SK-N-SH treated with all-trans-retinoic acid at 6 μM for 48 hours (cell line): ENCODE measurements around the gene FMO4.

Experiments
- ATAC-seq: fragments of 200-7000 bp; cut with Tn5 transposase; 3 replicates; pipeline ENCODE4 v1.9.1; 2020; ENCODE audit warnings: mild to moderate bottlenecking, moderate library complexity
- BACH2 ChIP-seq: fragments of 250-450 bp; sonication (Bioruptor Pico); IDR thresholded peaks from 2 replicates; pipeline ENCODE4 v1.9.0; 2021; ENCODE audit warnings: mild to moderate bottlenecking, borderline replicate concordance
- CSDC2 ChIP-seq: fragments of 250-450 bp; sonication (Bioruptor Pico); IDR thresholded peaks from 2 replicates; pipeline ENCODE4 v1.5.0; 2020; ENCODE audit warnings: mild to moderate bottlenecking, moderate library complexity
- ESRRG ChIP-seq: fragments of 250-450 bp; sonication (Bioruptor Pico); IDR thresholded peaks from 2 replicates; pipeline ENCODE4 v1.6.1; 2021; ENCODE audit warnings: mild to moderate bottlenecking
- GLIS3 ChIP-seq: fragments of 250-450 bp; sonication (Bioruptor Pico); IDR thresholded peaks from 2 replicates; pipeline ENCODE4 v1.5.0; 2020; ENCODE audit warnings: mild to moderate bottlenecking, moderate library complexity
- ISL1 ChIP-seq: fragments of 250-450 bp; sonication (Bioruptor Pico); IDR thresholded peaks from 2 replicates; pipeline ENCODE4 v2.1.2; 2022; ENCODE audit warnings: mild to moderate bottlenecking, moderate library complexity
- OSR1 ChIP-seq: fragments of 250-450 bp; sonication (Bioruptor Pico); IDR thresholded peaks from 2 replicates; pipeline ENCODE4 v1.8.0; 2022; ENCODE audit warnings: moderate library complexity, mild to moderate bottlenecking, inconsistent platforms
- RARB ChIP-seq: fragments of 250-450 bp; sonication (Bioruptor Pico); IDR thresholded peaks from 2 replicates; pipeline ENCODE4 v1.8.0; 2021; ENCODE audit warnings: mild to moderate bottlenecking, moderate library complexity
- SNAI2 ChIP-seq: fragments of 250-450 bp; sonication (Bioruptor Pico); IDR thresholded peaks from 2 replicates; pipeline ENCODE4 v1.5.0; 2020; ENCODE audit warnings: mild to moderate bottlenecking, moderate library complexity
- TCF4 ChIP-seq: fragments of 250-450 bp; sonication (Bioruptor Pico); IDR thresholded peaks from 2 replicates; pipeline ENCODE4 v1.8.0; 2021; ENCODE audit warnings: mild to moderate bottlenecking, moderate library complexity, borderline replicate concordance
- TOX ChIP-seq: fragments of 250-450 bp; sonication (Bioruptor Pico); IDR thresholded peaks from 2 replicates; pipeline ENCODE4 v1.8.0; 2021; ENCODE audit warnings: mild to moderate bottlenecking, moderate library complexity, borderline replicate concordance
- ZFP3 ChIP-seq: fragments of 250-450 bp; sonication (Bioruptor Pico); IDR thresholded peaks from 2 replicates; pipeline ENCODE4 v1.5.0; 2020; ENCODE audit warnings: mild to moderate bottlenecking, moderate library complexity
- ZFP30 ChIP-seq: fragments of 450-650 bp; formaldehyde crosslinking; IDR thresholded peaks from 2 replicates; pipeline ENCODE4 v1.5.0; 2022; ENCODE audit warnings: mild to moderate bottlenecking, moderate library complexity
- ZNF565 ChIP-seq: fragments of 450-650 bp; formaldehyde crosslinking; conservative IDR thresholded peaks from 2 replicates; pipeline ENCODE4 v1.5.0; 2020; ENCODE audit warnings: low read depth, mild to moderate bottlenecking, moderate library complexity
- ZNF70 ChIP-seq: fragments of 450-650 bp; formaldehyde crosslinking; IDR thresholded peaks from 2 replicates; pipeline ENCODE4 v1.5.0; 2020; ENCODE audit warnings: mild to moderate bottlenecking, moderate library complexity
- ZNF8 ChIP-seq: fragments of 450-650 bp; formaldehyde crosslinking; IDR thresholded peaks from 2 replicates; pipeline ENCODE4 v1.5.0; 2020; ENCODE audit warnings: mild to moderate bottlenecking, moderate library complexity
- TF ChIP-seq, protein P1 (sequence below): fragments of 250-450 bp; sonication (Bioruptor Pico); IDR thresholded peaks from 2 replicates; pipeline ENCODE4 v1.5.1; 2021; ENCODE audit warnings: mild to moderate bottlenecking, moderate library complexity
- TF ChIP-seq, protein P2 (sequence below): fragments of 250-450 bp; sonication (Bioruptor Pico); IDR thresholded peaks from 2 replicates; pipeline ENCODE4 v1.8.0; 2021; ENCODE audit warnings: low read depth, mild to moderate bottlenecking, moderate library complexity, borderline replicate concordance
- TF ChIP-seq, protein P3 (sequence below): fragments of 250-450 bp; sonication (Bioruptor Pico); IDR thresholded peaks from 2 replicates; pipeline ENCODE4 v1.5.1; 2020; ENCODE audit warnings: low read depth, mild to moderate bottlenecking, moderate library complexity
- TF ChIP-seq, protein P4 (sequence below): fragments of 250-450 bp; sonication (Bioruptor Pico); IDR thresholded peaks from 2 replicates; pipeline ENCODE4 v1.5.0; 2020; ENCODE audit warnings: mild to moderate bottlenecking, moderate library complexity
- TF ChIP-seq, protein P5 (sequence below): fragments of 250-450 bp; sonication (Bioruptor Pico); IDR thresholded peaks from 2 replicates; pipeline ENCODE4 v1.8.0; 2020; ENCODE audit warnings: mild to moderate bottlenecking, moderate library complexity, borderline replicate concordance

FMO4 gene

DNA sequence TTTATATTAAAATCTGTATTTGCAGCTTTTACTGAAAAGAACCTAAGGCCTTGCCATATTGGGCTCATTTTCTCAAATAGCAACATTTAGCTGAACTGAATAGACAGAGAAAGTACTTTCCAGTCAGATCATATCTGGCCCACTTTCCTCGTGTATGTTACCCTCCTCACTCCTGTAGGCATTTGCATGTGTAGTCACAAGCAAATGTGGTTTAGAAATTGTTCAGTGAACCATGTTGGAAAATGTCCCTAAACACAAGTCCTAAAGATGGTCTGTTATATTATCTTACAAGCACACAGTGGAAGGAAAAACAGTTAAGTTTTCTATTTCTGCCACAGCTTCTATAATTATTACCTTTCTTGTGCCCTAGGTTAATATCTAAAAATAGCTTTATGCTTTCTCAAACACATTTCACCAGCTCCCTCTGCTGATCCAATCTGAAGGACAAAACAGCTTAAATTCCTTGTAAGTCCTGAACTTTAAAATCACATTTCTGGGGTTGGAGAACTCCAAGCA is 606 bp upstream of the FMO4 start:
- TF ChIP-seq, protein P1, sequence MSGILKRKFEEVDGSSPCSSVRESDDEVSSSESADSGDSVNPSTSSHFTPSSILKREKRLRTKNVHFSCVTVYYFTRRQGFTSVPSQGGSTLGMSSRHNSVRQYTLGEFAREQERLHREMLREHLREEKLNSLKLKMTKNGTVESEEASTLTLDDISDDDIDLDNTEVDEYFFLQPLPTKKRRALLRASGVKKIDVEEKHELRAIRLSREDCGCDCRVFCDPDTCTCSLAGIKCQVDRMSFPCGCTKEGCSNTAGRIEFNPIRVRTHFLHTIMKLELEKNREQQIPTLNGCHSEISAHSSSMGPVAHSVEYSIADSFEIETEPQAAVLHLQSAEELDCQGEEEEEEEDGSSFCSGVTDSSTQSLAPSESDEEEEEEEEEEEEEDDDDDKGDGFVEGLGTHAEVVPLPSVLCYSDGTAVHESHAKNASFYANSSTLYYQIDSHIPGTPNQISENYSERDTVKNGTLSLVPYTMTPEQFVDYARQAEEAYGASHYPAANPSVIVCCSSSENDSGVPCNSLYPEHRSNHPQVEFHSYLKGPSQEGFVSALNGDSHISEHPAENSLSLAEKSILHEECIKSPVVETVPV (CRISPR knock-in tag) = no peak
- TF ChIP-seq GLIS3 (no peak), OSR1 (CRISPR knock-in tag) (no peak), SNAI2 (CRISPR knock-in tag) (no peak), ZNF565 (CRISPR knock-in tag) (no peak), CSDC2 (CRISPR knock-in tag) (no peak), ZFP3 (CRISPR knock-in tag) (no peak), ZNF8 (no peak), ZNF70 (CRISPR knock-in tag) (no peak), RARB (CRISPR knock-in tag) (no peak), ESRRG (CRISPR knock-in tag) (no peak)
- TF ChIP-seq, protein P2, sequence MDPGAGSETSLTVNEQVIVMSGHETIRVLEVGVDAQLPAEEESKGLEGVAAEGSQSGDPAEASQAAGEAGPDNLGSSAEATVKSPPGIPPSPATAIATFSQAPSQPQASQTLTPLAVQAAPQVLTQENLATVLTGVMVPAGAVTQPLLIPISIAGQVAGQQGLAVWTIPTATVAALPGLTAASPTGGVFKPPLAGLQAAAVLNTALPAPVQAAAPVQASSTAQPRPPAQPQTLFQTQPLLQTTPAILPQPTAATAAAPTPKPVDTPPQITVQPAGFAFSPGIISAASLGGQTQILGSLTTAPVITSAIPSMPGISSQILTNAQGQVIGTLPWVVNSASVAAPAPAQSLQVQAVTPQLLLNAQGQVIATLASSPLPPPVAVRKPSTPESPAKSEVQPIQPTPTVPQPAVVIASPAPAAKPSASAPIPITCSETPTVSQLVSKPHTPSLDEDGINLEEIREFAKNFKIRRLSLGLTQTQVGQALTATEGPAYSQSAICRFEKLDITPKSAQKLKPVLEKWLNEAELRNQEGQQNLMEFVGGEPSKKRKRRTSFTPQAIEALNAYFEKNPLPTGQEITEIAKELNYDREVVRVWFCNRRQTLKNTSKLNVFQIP (CRISPR knock-in tag) = no peak
- TF ChIP-seq, protein P3, sequence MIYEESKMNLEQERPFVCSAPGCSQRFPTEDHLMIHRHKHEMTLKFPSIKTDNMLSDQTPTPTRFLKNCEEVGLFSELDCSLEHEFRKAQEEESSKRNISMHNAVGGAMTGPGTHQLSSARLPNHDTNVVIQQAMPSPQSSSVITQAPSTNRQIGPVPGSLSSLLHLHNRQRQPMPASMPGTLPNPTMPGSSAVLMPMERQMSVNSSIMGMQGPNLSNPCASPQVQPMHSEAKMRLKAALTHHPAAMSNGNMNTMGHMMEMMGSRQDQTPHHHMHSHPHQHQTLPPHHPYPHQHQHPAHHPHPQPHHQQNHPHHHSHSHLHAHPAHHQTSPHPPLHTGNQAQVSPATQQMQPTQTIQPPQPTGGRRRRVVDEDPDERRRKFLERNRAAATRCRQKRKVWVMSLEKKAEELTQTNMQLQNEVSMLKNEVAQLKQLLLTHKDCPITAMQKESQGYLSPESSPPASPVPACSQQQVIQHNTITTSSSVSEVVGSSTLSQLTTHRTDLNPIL = no peak
- no peak; the same call in 2 of the 3 replicates for ATAC-seq

DNA sequence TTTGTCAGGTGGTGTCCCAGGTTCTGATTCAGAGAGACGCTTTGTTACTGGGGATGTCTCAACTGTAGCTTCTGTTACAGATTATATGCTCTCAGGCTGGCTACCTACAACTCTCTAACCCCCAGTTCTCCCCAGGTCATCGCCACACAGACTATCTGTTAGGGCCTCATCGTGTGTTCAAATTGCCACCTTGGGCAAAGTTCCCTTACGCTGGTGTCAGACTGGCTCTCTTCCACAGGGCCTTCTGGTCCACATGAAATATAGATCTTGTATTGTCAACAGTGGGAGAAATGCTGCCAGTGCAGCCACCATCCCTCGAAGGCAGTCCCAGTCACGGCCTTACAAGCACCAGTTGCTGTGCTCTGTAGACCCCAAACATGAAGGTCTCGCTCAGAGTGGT is 15.3 kb downstream of the FMO4 start:
- ATAC-seq = no peak
- TF ChIP-seq BACH2 (CRISPR knock-in tag) (no peak), ZFP3 (CRISPR knock-in tag) (no peak), ISL1 (no peak)

DNA sequence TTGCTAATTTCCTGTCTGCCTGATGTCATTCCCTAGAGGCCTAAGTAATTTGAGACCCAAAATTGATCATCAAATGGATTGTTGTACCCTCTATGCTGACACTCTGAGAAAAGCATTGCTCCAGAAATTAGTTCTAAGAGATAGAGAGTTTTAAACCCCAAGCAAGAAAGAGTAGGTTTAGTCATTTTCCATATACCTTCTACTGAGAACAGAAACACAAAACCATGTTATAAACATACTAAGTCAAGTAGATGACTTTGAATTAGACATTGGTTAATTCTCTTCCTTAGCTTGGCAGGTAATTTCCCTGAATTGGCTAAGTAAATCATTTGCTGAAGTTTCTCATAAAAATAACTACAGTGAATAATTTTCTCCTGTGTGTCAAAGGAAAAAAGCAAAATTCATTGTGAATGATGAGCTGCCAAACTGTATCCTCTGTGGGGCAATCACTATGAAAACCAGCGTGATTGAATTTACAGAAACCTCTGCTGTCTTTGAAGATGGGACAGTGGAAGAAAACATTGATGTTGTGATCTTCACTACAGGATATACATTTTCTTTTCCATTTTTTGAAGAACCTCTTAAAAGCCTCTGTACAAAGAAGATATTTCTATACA is 20.1 kb downstream of the FMO4 start:
- no peak for TF ChIP-seq ZNF565 (CRISPR knock-in tag)
- TF ChIP-seq, protein P2 (CRISPR knock-in tag) = no peak
- TF ChIP-seq, protein P3 = no peak
- TF ChIP-seq, protein P4, sequence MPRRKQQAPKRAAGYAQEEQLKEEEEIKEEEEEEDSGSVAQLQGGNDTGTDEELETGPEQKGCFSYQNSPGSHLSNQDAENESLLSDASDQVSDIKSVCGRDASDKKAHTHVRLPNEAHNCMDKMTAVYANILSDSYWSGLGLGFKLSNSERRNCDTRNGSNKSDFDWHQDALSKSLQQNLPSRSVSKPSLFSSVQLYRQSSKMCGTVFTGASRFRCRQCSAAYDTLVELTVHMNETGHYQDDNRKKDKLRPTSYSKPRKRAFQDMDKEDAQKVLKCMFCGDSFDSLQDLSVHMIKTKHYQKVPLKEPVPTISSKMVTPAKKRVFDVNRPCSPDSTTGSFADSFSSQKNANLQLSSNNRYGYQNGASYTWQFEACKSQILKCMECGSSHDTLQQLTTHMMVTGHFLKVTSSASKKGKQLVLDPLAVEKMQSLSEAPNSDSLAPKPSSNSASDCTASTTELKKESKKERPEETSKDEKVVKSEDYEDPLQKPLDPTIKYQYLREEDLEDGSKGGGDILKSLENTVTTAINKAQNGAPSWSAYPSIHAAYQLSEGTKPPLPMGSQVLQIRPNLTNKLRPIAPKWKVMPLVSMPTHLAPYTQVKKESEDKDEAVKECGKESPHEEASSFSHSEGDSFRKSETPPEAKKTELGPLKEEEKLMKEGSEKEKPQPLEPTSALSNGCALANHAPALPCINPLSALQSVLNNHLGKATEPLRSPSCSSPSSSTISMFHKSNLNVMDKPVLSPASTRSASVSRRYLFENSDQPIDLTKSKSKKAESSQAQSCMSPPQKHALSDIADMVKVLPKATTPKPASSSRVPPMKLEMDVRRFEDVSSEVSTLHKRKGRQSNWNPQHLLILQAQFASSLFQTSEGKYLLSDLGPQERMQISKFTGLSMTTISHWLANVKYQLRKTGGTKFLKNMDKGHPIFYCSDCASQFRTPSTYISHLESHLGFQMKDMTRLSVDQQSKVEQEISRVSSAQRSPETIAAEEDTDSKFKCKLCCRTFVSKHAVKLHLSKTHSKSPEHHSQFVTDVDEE = no peak
- no peak for TF ChIP-seq CSDC2 (CRISPR knock-in tag)
- TF ChIP-seq ZFP3 (CRISPR knock-in tag) = no peak
- no peak for TF ChIP-seq TCF4 (CRISPR knock-in tag)
- TF ChIP-seq ISL1 = no peak
- no peak for TF ChIP-seq ZFP30
- TF ChIP-seq GLIS3 = no peak
- TF ChIP-seq, protein P5, sequence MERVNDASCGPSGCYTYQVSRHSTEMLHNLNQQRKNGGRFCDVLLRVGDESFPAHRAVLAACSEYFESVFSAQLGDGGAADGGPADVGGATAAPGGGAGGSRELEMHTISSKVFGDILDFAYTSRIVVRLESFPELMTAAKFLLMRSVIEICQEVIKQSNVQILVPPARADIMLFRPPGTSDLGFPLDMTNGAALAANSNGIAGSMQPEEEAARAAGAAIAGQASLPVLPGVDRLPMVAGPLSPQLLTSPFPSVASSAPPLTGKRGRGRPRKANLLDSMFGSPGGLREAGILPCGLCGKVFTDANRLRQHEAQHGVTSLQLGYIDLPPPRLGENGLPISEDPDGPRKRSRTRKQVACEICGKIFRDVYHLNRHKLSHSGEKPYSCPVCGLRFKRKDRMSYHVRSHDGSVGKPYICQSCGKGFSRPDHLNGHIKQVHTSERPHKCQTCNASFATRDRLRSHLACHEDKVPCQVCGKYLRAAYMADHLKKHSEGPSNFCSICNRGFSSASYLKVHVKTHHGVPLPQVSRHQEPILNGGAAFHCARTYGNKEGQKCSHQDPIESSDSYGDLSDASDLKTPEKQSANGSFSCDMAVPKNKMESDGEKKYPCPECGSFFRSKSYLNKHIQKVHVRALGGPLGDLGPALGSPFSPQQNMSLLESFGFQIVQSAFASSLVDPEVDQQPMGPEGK (CRISPR knock-in tag) = no peak
- TF ChIP-seq, protein P1 (CRISPR knock-in tag) = no peak
- TF ChIP-seq TOX (CRISPR knock-in tag) = no peak
- ATAC-seq = no peak
